K562 (cell line): ENCODE results near the gene ARHGEF1. TPM values are rescaled to one million over a fixed set of nuclear protein-coding genes. Genes with fewer than 3 reads are reported as not detected.

ENCODE experiments used
- ATAC-seq: fragments of 200-7000 bp; cut with Tn5 transposase; 3 replicates; pipeline ENCODE4 v1.9.1; 2020; ENCODE audit warnings: moderate library complexity
- BruUV-seq: library from RNA; stranded (reverse); fragments of 400-500 nt; replicated peaks from 2 replicates; lab custom pipeline; 2021; lab: Mats Ljungman, UMichigan
- CTCF ChIA-PET: fragments of 300-600 bp; formaldehyde crosslinking; extraction: SDS; loops from one replicate; lab custom pipeline; 2021; ENCODE audit warnings: low intra/inter-chr PET ratio; lab: Yijun Ruan, JAX
- POLR2A ChIA-PET: fragments of 300-600, 350-650 bp; sonication (Branson Sonifier 250); formaldehyde crosslinking; extraction: SDS; loops from one replicate; lab custom pipeline; 2021; ENCODE audit warnings: antibody characterized with exemption, inconsistent platforms; lab: Yijun Ruan, JAX
- DNase-seq, 4 experiments: peaks; one replicate each; pipeline versions ENCODE4 v3.0.0 to v3.0.0-alpha.2; 2011 to 2018; ENCODE audit warnings: low spot score in 3 of 4, mixed read lengths in 3 of 4; ENCODE audit errors: extremely low read depth in 1 of 4
- FAIRE-seq: peaks from 2 replicates; lab custom pipeline; 2011; peaks lifted over from hg19 to GRCh38; lab: Jason Lieb, UNC
- H2AFZ ChIP-seq: 2 replicates; pipeline ENCODE4 v1.6.0; 2011; ENCODE audit warnings: low read depth, low read length, control low read depth, inconsistent platforms
- H3K27ac ChIP-seq: fragments of 200-600 bp; 3 replicates; pipeline ENCODE4 v1.8.0; 2011; ENCODE audit warnings: low read depth, mild to moderate bottlenecking, control low read depth, inconsistent platforms, low read length, moderate library complexity, mixed read lengths; ENCODE audit errors: extremely low read depth
- H3K27me3 ChIP-seq, 2 experiments: fragments of 300-600 bp in 1 of 2; 2 replicates in 1 of 2; 3 replicates in 1 of 2; pipeline versions ENCODE4 v1.6.0 to v1.8.0; 2011; ENCODE audit warnings: inconsistent platforms in 2 of 2, low read length in 2 of 2, mild to moderate bottlenecking in 1 of 2, mixed read lengths in 1 of 2, moderate library complexity in 1 of 2; ENCODE audit not compliant: control insufficient read depth in 2 of 2, insufficient read depth in 2 of 2
- H3K36me3 ChIP-seq: fragments of 300-600 bp; 3 replicates; pipeline ENCODE4 v1.8.0; 2011; ENCODE audit warnings: mild to moderate bottlenecking, low read length, inconsistent platforms; ENCODE audit not compliant: control insufficient read depth, insufficient read depth
- H3K4me1 ChIP-seq, 2 experiments: fragments of 200-600 bp in 1 of 2; replicated peaks in 1 of 2; 2 replicates in 1 of 2; 3 replicates in 1 of 2; pipeline versions ENCODE4 v1.5.1 to v1.8.0; 2011; ENCODE audit warnings: inconsistent platforms in 2 of 2, low read length in 2 of 2, mild to moderate bottlenecking in 1 of 2, mixed read lengths in 1 of 2, moderate library complexity in 1 of 2; ENCODE audit not compliant: control insufficient read depth in 2 of 2, insufficient read depth in 2 of 2
- H3K4me2 ChIP-seq: 2 replicates; pipeline ENCODE4 v1.6.1; 2011; ENCODE audit warnings: low read length, control low read depth, inconsistent platforms, mixed read lengths; ENCODE audit not compliant: insufficient read depth
- H3K4me3 ChIP-seq: fragments of 200-600 bp; sonication (generic), shearing (Covaris generic); 2 replicates; pipeline ENCODE4 v1.5.1; 2016; ENCODE audit warnings: control low read depth, inconsistent platforms
- H3K79me2 ChIP-seq: fragments of 200-600 bp; 3 replicates; pipeline ENCODE4 v1.8.0; 2011; ENCODE audit warnings: low read length, inconsistent platforms; ENCODE audit not compliant: control insufficient read depth, insufficient read depth
- H3K9ac ChIP-seq, 2 experiments: 2 replicates each; pipeline versions ENCODE4 v1.6.0 to v1.6.1; 2011; ENCODE audit warnings: low read depth in 2 of 2, low read length in 2 of 2, control low read depth in 1 of 2, inconsistent platforms in 1 of 2, mild to moderate bottlenecking in 1 of 2, mixed read lengths in 1 of 2; ENCODE audit not compliant: insufficient read depth in 1 of 2
- H3K9me1 ChIP-seq: one replicate; pipeline ENCODE4 v1.6.0; 2011; ENCODE audit warnings: inconsistent platforms, mild to moderate bottlenecking, low read length, moderate library complexity; ENCODE audit not compliant: control insufficient read depth, insufficient read depth
- H3K9me3 ChIP-seq: replicated peaks from 2 replicates; pipeline ENCODE4 v1.5.1; 2011; ENCODE audit warnings: low read depth, low read length, inconsistent platforms; ENCODE audit not compliant: control insufficient read depth, insufficient read depth
- H4K20me1 ChIP-seq: replicated peaks from 2 replicates; pipeline ENCODE4 v1.6.1; 2011; ENCODE audit warnings: low read length, inconsistent platforms, mixed read lengths; ENCODE audit not compliant: control insufficient read depth, insufficient read depth
- GMEB1 ChIP-seq: fragments of 250-450 bp; sonication (Bioruptor Pico); IDR thresholded peaks from 2 replicates; pipeline ENCODE4 v1.4.0; 2020; ENCODE audit warnings: mild to moderate bottlenecking
- HMBOX1 ChIP-seq: sonication (generic); IDR thresholded peaks from 2 replicates; pipeline ENCODE4 v1.6.1; 2016
- NUFIP1 ChIP-seq: fragments of 450-650 bp; IDR thresholded peaks from 2 replicates; pipeline ENCODE4 v1.6.1; 2018; ENCODE audit not compliant: partially characterized antibody
- POLR2B ChIP-seq: fragments of 450-650 bp; IDR thresholded peaks from 2 replicates; pipeline ENCODE4 v1.6.1; 2018; ENCODE audit warnings: low read depth; ENCODE audit not compliant: partially characterized antibody
- PTRF ChIP-seq: fragments of 450-650 bp; IDR thresholded peaks from 2 replicates; pipeline ENCODE4 v1.6.1; 2016; ENCODE audit warnings: mild to moderate bottlenecking, missing genetic modification characterization, missing compliant biosample characterization
- SMC3 ChIP-seq: conservative IDR thresholded peaks from 2 replicates; pipeline ENCODE4 v1.6.1; 2011; ENCODE audit warnings: low read depth, low read length, improper control_type of control experiment; ENCODE audit not compliant: insufficient read depth
- TEAD2 ChIP-seq: fragments of 450-650 bp; IDR thresholded peaks from 2 replicates; pipeline ENCODE4 v1.6.1; 2016; ENCODE audit warnings: missing genetic modification characterization, control low read depth, missing compliant biosample characterization
- U2AF2 ChIP-seq: fragments of 200-400 bp; formaldehyde crosslinking; optimal IDR thresholded peaks from 2 replicates; pipeline ENCODE3; 2017; ENCODE audit warnings: low read depth, mild to moderate bottlenecking, low read length
- ZSCAN29 ChIP-seq: fragments of 450-650 bp; IDR thresholded peaks from 2 replicates; pipeline ENCODE4 v1.6.1; 2017
- WGBS: fragments of 100-300 bp; shearing (Covaris generic); methylation state at CpG from one replicate; pipeline ENCODE4 v1.1.6; 2016; ENCODE audit warnings: low coverage, mixed read lengths; ENCODE audit not compliant: insufficient coverage; ENCODE audit errors: missing lambda C conversion rate; 5-methylcytosine and 5-hydroxymethylcytosine counted together
- in situ Hi-C: fragments of 300-500 bp; cut with MboI; formaldehyde crosslinking; loops from 4 replicates; pipeline ENCODE4 v1.15.0; 2018; ENCODE audit warnings: inconsistent platforms, mixed read lengths
- intact Hi-C: fragments of 100-400 bp; cut with micrococcal nuclease; formaldehyde crosslinking; loops from 2 replicates; pipeline ENCODE4 v1.14.2; 2022
- polyA plus RNA-seq, 8 experiments: library from polyadenylated mRNA; depleted of rRNA in 4 of 8; stranded (reverse) in 5 of 8; unstranded in 3 of 8; fragments of >200 nt; fragmentation: Nextera tagmentation in 2 of 8; fragmentation: Illumina TruSeq in 1 of 8; extraction: Ambion mirVana in 2 of 8; extraction: Trizol in 1 of 8; gene quantifications; 2 replicates each; pipeline versions ENCODE4 v1.2.1 to v1.2.3, GENCODE V29; 2011 to 2014; ENCODE audit warnings: inconsistent platforms in 1 of 8, missing spikeins in 1 of 8
- total RNA-seq, 7 experiments: library from RNA; depleted of rRNA in 6 of 7; stranded (reverse); fragments of >200 nt in 6 of 7; fragmentation: Illumina TruSeq in 2 of 7; extraction: Trizol in 2 of 7; gene quantifications; 2 replicates each; pipeline versions ENCODE4 v1.2.1 to v1.2.3, GENCODE V29; 2011 to 2021; ENCODE audit warnings: low replicate concordance in 1 of 7
- TF ChIP-seq, protein P1 (sequence below): fragments of 250-450 bp; sonication (Bioruptor Pico); IDR thresholded peaks from 2 replicates; pipeline ENCODE4 v1.8.0; 2021; ENCODE audit warnings: moderate library complexity, mild to moderate bottlenecking, inconsistent platforms
- TF ChIP-seq, protein P2 (sequence below): fragments of 250-450 bp; sonication (Bioruptor Pico); IDR thresholded peaks from 2 replicates; pipeline ENCODE4 v1.9.0; 2021; ENCODE audit warnings: mild to moderate bottlenecking, inconsistent platforms
- TF ChIP-seq, protein P3 (sequence below): fragments of 250-450 bp; sonication (Bioruptor Pico); IDR thresholded peaks from 2 replicates; pipeline ENCODE4 v1.8.0; 2021; ENCODE audit warnings: borderline replicate concordance, mild to moderate bottlenecking, moderate library complexity; ENCODE audit not compliant: poor library complexity, severe bottlenecking
- TF ChIP-seq, protein P4 (sequence below): fragments of 250-450 bp; sonication (Bioruptor Pico); IDR thresholded peaks from 2 replicates; pipeline ENCODE4 v1.5.0; 2020; ENCODE audit warnings: mild to moderate bottlenecking

Gene ARHGEF1
- total and polyA plus RNA-seq, 9 of the 15 experiments (the other 6 are each of a cell fraction or from before 2014, with no cell fraction given): 1.9 to 149 (median 29.8) TPM

DNA sequence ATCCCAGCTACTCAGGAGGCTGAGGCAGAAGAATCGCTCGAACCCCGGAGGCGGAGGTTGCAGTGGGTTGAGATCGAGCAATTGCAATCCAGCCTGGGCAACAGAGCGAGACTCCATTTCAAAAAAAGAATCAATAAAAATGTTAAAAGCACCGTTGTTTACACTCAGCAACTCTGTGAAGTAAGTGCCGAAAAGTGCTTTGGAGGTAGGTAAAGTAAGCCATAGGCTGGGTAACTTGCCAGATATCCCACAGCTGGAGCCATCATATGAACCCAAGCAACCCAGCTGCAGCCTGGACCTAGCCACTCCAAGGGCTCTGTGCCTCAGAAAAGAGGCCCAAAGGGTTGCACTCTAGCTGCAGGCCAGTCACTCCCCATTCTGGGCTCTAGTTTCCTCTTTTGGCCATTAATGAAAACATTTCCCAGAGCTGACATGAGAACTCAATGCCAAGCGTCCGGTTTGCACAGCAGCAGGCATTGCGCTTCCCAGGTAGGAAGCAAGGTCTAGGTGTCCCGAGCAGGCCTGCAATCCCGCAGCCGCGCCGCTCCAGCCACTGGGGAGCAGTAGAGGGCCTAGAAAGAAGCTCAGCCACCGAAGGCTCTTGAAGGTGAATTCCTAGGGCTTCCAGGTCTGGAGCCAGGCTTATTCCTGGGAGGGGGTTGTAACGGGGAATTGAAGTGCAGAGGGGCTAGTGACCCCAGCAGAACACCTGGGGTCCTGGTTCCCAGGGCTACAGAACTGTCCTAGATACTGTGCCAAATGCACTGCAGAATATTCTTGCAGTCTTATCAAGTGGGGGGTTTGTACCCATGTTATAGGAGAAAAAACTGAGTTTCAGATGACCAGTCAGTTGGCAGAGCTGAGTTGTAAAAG, 10.0 kb upstream of the ARHGEF1 start:
- BruUV-seq: no TSS peak
- peaks cover 19 to 38% of the 10 kb centered on the region in 2 experiments for H3K4me1 ChIP-seq
- H3K4me2 ChIP-seq: no peak overlapping the region
- H3K9ac ChIP-seq: no peak overlapping the region
- POLR2A ChIA-PET: interaction anchor here (0.6 to 6.2 kb wide), 10 partner anchors 8 to 95 kb away, joined by 3 to 54 read pairs (median 4); partner anchors contain the start of genes RABAC1 and RPS19
- in situ Hi-C loops: loop anchor here (5.0 kb wide), 1 partner anchor 74 kb away; no protein-coding TSS in a partner anchor
- H4K20me1 ChIP-seq: peaks cover 34% of the 10 kb centered on the region
- no peak overlapping the region for H2AFZ ChIP-seq
- H3K9me3 ChIP-seq: no peaks in the 10 kb centered on the region
- no peaks in the 10 kb centered on the region for H3K27me3 ChIP-seq
- WGBS: 26% methylated on average over 18 of the region's 18 CpGs
- CTCF ChIA-PET: interaction anchor here (1.0 to 5.4 kb wide), 3 partner anchors 78 to 162 kb away, joined by 5 to 35 read pairs (median 18); no protein-coding TSS in a partner anchor
- H3K9me1 ChIP-seq: no peaks in the 10 kb centered on the region
- DNase-seq (peak in 2 of 4 experiments; percentile 71 to 85), FAIRE-seq (peak; percentile 87), ATAC-seq (peak; percentile 82)
- H3K4me3 ChIP-seq: no peak overlapping the region
- intact Hi-C loops: loop anchor here (1.0 to 2.0 kb wide), 3 partner anchors 61 to 86 kb away; partner anchors contain the start of gene RABAC1
- H3K36me3 ChIP-seq: peaks cover 38% of the 10 kb centered on the region; the same call in 2 of the 3 replicates
- H3K27ac ChIP-seq: no peak overlapping the region; the same call in 2 of the 3 replicates
- H3K79me2 ChIP-seq: peaks cover 6% of the 10 kb centered on the region
- TF ChIP-seq NUFIP1 (no peak), TEAD2 (no peak), SMC3 (peak; percentile 82), ZSCAN29 (no peak), PTRF (tag) (no peak), HMBOX1 (no peak), POLR2B (peak; percentile 41), U2AF2 (no peak), GMEB1 (CRISPR knock-in tag) (no peak)
- TF ChIP-seq, protein P1, sequence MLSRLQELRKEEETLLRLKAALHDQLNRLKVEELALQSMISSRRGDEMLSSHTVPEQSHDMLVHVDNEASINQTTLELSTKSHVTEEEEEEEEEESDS: no peak
- TF ChIP-seq, protein P2, sequence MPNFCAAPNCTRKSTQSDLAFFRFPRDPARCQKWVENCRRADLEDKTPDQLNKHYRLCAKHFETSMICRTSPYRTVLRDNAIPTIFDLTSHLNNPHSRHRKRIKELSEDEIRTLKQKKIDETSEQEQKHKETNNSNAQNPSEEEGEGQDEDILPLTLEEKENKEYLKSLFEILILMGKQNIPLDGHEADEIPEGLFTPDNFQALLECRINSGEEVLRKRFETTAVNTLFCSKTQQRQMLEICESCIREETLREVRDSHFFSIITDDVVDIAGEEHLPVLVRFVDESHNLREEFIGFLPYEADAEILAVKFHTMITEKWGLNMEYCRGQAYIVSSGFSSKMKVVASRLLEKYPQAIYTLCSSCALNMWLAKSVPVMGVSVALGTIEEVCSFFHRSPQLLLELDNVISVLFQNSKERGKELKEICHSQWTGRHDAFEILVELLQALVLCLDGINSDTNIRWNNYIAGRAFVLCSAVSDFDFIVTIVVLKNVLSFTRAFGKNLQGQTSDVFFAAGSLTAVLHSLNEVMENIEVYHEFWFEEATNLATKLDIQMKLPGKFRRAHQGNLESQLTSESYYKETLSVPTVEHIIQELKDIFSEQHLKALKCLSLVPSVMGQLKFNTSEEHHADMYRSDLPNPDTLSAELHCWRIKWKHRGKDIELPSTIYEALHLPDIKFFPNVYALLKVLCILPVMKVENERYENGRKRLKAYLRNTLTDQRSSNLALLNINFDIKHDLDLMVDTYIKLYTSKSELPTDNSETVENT (CRISPR knock-in tag): peak; percentile 56; the same call in 1 of the 2 replicates
- TF ChIP-seq, protein P3, sequence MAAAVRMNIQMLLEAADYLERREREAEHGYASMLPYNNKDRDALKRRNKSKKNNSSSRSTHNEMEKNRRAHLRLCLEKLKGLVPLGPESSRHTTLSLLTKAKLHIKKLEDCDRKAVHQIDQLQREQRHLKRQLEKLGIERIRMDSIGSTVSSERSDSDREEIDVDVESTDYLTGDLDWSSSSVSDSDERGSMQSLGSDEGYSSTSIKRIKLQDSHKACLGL: no peak
- TF ChIP-seq, protein P4, sequence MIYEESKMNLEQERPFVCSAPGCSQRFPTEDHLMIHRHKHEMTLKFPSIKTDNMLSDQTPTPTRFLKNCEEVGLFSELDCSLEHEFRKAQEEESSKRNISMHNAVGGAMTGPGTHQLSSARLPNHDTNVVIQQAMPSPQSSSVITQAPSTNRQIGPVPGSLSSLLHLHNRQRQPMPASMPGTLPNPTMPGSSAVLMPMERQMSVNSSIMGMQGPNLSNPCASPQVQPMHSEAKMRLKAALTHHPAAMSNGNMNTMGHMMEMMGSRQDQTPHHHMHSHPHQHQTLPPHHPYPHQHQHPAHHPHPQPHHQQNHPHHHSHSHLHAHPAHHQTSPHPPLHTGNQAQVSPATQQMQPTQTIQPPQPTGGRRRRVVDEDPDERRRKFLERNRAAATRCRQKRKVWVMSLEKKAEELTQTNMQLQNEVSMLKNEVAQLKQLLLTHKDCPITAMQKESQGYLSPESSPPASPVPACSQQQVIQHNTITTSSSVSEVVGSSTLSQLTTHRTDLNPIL (CRISPR knock-in tag): no peak
